ENCODE data around the gene AJM1. TPM values are rescaled to one million over a fixed set of nuclear protein-coding genes. Genes with fewer than 3 reads are reported as not detected.
"Not testable (repeated sequence)": the region's sequence is repeated elsewhere in the genome, so short reads cannot be mapped to it uniquely, and the experiment has no call there.

Gene AJM1
- total RNA-seq, 2 experiments from 2014 or later = 1.1 to 1.2 TPM

DNA sequence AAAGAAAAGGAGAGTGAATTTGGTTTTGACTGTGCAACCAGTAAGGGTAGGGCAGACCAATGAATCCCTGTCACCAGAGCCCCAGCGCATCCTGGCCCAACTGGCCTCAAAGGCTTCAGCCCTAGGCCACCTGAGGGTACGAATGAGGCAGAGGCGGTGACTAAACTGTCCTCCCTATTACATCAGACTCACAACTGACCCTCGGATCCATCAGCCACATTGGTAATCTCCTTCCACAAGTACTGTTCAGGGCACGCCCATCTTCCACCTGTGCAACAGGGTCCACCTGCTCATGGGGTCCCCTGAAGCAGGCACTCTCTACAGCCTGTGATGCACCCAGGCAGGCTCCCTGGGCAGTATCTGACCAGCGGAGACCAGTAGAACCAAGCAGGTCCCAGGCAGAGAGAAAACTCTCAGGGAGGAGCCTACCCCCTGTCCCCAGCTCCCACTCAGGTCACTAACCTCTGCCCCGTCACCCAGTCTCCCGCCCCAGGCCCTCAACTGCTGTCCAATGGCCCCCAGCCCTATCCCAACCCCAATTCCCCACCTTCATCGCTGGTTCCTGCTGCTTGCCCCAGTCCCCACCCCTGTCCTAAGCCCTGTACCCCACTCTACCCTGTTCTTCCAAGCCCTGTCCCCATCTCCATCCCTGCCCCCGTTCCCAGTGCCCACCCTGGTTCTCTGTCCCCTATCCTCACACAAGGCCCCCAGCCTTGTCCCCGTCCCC, 22.9 kb downstream of the AJM1 start:
- Mint-ChIP-seq H3K4me1 (ENCODE audit: low read depth) (peaks cover 15% of the 10 kb centered on the region), H3K9me3 (no peaks in the 10 kb centered on the region), H3K4me3 (peak overlapping the region; percentile 92), H3K27ac (peak overlapping the region; percentile 70), H3K27me3 (no peaks in the 10 kb centered on the region), H3K36me3 (ENCODE audit: low read depth) (peaks cover 22% of the 10 kb centered on the region)
- ChIA-PET CTCF (no interaction called here), POLR2A (interaction anchor here (1.2 kb wide), 1 partner anchor 18 kb away, joined by 3 read pairs; no protein-coding TSS in a partner anchor)
- intact Hi-C loops (cut with DNase I, micrococcal nuclease) = loop anchor here in 1 of 2 experiments (5.0 kb wide), 1 partner anchor 77 kb away; the partner anchor contains the start of gene FBXW5
- Histone ChIP-seq H3K9me3 (ENCODE audit: control insufficient read depth in 1 of 2, insufficient read depth in 1 of 2, low read length in 2 of 2) (no peaks in the 10 kb centered on the region), H3K36me3 (ENCODE audit: insufficient read depth, low read length) (peaks cover 31% of the 10 kb centered on the region), H3K27me3 (ENCODE audit: control insufficient read depth in 1 of 2, insufficient read depth in 2 of 2, low read length in 2 of 2) (no peaks in the 10 kb centered on the region), H3K4me1 (ENCODE audit: insufficient read depth, low read length) (peaks cover 23% of the 10 kb centered on the region), H3K4me3 (ENCODE audit: low read length) (peak overlapping the region; percentile 57), H3K27ac (ENCODE audit: low read depth in 1 of 2, low read length in 2 of 2) (peak overlapping the region in 1 of 2 donors; percentile 17)
- ATAC-seq (ENCODE audit: poor library complexity) (no peak), DNase-seq (peak in 1 of 14 experiments; percentile 19)
- no peak for TF ChIP-seq CTCF (IDR thresholded peaks at IDR 0.05)

DNA sequence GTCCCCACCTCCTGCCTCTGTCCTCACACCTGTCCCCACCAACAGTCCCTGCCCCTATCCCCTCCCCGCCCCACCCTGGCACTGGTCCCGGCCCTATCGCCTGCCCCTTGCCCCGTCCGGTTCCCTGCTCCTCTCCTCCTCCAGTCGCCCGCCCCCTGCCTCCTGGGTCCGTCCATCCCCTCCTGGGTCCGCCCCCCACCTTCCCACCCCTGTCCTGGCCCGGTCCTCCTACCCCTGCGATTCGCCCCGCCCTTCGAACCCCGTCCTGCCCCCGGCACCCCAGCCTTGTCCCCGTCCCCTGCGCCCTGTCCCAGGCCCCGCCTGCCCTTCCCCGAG, 23.5 kb downstream of the AJM1 start:
- DNase-seq (peak in 1 of 14 experiments; percentile 1), ATAC-seq (ENCODE audit: poor library complexity) (peak; percentile 7)
- Mint-ChIP-seq H3K36me3 (ENCODE audit: low read depth) (peaks cover 22% of the 10 kb centered on the region), H3K27ac (peak overlapping the region; percentile 66), H3K4me3 (peak overlapping the region; percentile 92), H3K9me3 (no peaks in the 10 kb centered on the region), H3K27me3 (no peaks in the 10 kb centered on the region), H3K4me1 (ENCODE audit: low read depth) (peaks cover 15% of the 10 kb centered on the region)
- POLR2A ChIA-PET = interaction anchor here (0.6 to 1.5 kb wide), 5 partner anchors 16 to 370 kb away, joined by 3 to 11 read pairs (median 4); partner anchors contain the start of gene TRAF2
- H3K4me1 ChIP-seq (ENCODE audit: insufficient read depth, low read length) = peaks cover 23% of the 10 kb centered on the region
- peaks cover 31% of the 10 kb centered on the region for H3K36me3 ChIP-seq (ENCODE audit: insufficient read depth, low read length)
- no peaks in the 10 kb centered on the region for H3K9me3 ChIP-seq (ENCODE audit: control insufficient read depth in 1 of 2, insufficient read depth in 1 of 2, low read length in 2 of 2)
- CTCF ChIA-PET = no interaction called here
- H3K4me3 ChIP-seq (ENCODE audit: low read length) = peak overlapping the region; percentile 57
- peak overlapping the region; percentile 29 to 83 for H3K27ac ChIP-seq (ENCODE audit: low read depth in 1 of 2, low read length in 2 of 2)
- intact Hi-C loops (cut with DNase I, micrococcal nuclease) = loop anchor here (1.0 to 5.0 kb wide), 5 partner anchors 16 to 77 kb away; partner anchors contain the start of genes TRAF2 (in 2 of the 2), FBXW5 (in 1 of the 2) and PHPT1 (in 1 of the 2)
- no peaks in the 10 kb centered on the region for H3K27me3 ChIP-seq (ENCODE audit: control insufficient read depth in 1 of 2, insufficient read depth in 2 of 2, low read length in 2 of 2)
- TF ChIP-seq CTCF (IDR thresholded peaks at IDR 0.05) = no peak

DNA sequence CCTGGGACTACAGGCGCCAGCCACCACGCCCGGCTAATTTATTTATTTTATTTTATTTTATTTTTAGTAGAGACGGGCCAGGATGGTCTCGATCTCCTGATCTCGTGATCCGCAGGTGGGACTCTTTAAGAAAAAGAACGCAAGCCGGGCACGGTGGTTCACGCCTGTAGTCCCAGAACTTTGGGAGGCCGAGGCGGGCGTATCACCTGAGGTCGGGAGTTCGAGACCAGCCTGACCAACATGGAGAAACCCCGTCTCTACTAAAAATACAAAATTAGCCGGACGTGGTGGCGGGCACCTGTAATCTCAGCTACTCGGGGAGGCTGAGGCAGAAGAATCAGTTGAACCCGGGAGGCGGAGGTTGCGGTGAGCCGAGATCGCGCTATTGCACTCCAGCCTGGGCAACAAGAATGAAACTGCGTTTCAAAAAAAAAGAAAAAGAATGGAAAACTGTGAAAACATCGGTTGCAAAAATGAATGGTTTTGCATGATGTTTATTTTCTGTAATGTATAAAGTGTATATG, 24.7 kb downstream of the AJM1 start:
- Mint-ChIP-seq H3K4me3 (peak overlapping the region; percentile 70), H3K36me3 (ENCODE audit: low read depth) (peaks cover 22% of the 10 kb centered on the region), H3K4me1 (ENCODE audit: low read depth) (peaks cover 15% of the 10 kb centered on the region), H3K27ac (peak overlapping the region; percentile 66)
- CTCF ChIA-PET; H3K9me3 ChIP-seq (ENCODE audit: control insufficient read depth in 1 of 2, insufficient read depth in 1 of 2, low read length in 2 of 2); H3K27me3 ChIP-seq (ENCODE audit: control insufficient read depth in 1 of 2, insufficient read depth in 2 of 2, low read length in 2 of 2); H3K27me3 Mint-ChIP-seq; DNase-seq; H3K9me3 Mint-ChIP-seq; ATAC-seq (ENCODE audit: poor library complexity): not testable (repeated sequence)
- POLR2A ChIA-PET = interaction anchor here (0.7 to 1.5 kb wide), 2 partner anchors 35 to 68 kb away, joined by 3 to 4 read pairs; no protein-coding TSS in a partner anchor
- Histone ChIP-seq H3K4me3 (ENCODE audit: low read length) (peak overlapping the region; percentile 59), H3K36me3 (ENCODE audit: insufficient read depth, low read length) (peaks cover 22% of the 10 kb centered on the region), H3K4me1 (ENCODE audit: insufficient read depth, low read length) (peaks cover 23% of the 10 kb centered on the region), H3K27ac (ENCODE audit: low read depth in 1 of 2, low read length in 2 of 2) (peak overlapping the region in 1 of 2 donors; percentile 53)
- intact Hi-C loops (cut with DNase I, micrococcal nuclease) = loop anchor here (1.0 to 5.0 kb wide), 5 partner anchors 18 to 75 kb away; partner anchors contain the start of genes TRAF2 (in 2 of the 2), FBXW5 (in 1 of the 2) and PHPT1 (in 1 of the 2)

Data from CD4-positive, alpha-beta T cell (primary cell).